Pancreas (tissue), 10 donors: ENCODE results near the gene RSPH1. TPM values are rescaled to one million over a fixed set of nuclear protein-coding genes. Genes with fewer than 3 reads are reported as not detected.

Experiments
- ATAC-seq, 4 donors: fragments of 200-7000 bp; cut with Tn5 transposase; one replicate each; pipeline versions ENCODE4 v1.8.0 to v1.9.1; 2020; ENCODE audit warnings: mild to moderate bottlenecking in 4 of 4, moderate library complexity in 4 of 4
- DNase-seq, 6 donors: peaks; one replicate each; pipeline ENCODE4 v3.0.0-alpha.2; 2020
- FAIRE-seq: peaks from 2 replicates; lab custom pipeline; 2012; peaks lifted over from hg19 to GRCh38; lab: Jason Lieb, UNC
- H3K27ac ChIP-seq, 4 donors: fragments of 200-600 bp; sonication (generic); 1 replicate in 3 of 4; 2 replicates in 1 of 4; pipeline versions ENCODE4 v1.5.0 to v1.8.0; 2020
- H3K27me3 ChIP-seq, 4 donors: fragments of 200-600 bp; one replicate each; pipeline ENCODE4 v1.8.0; 2021
- H3K36me3 ChIP-seq, 3 donors: fragments of 200-600 bp; sonication (generic) in 1 of 3; one replicate each; pipeline versions ENCODE4 v1.5.0 to v1.8.0; 2020 to 2021
- H3K4me1 ChIP-seq, 3 donors: fragments of 200-600 bp; one replicate each; pipeline ENCODE4 v1.8.0; 2021
- H3K4me3 ChIP-seq, 4 donors: fragments of 200-600 bp; sonication (generic) in 2 of 4; one replicate each; pipeline versions ENCODE4 v1.5.0 to v1.8.0; 2020 to 2021
- H3K9me3 ChIP-seq, 4 donors: fragments of 200-600 bp; one replicate each; pipeline ENCODE4 v1.8.0; 2021
- CTCF ChIP-seq, 4 donors: fragments of 200-600 bp; sonication (generic) in 3 of 4; IDR thresholded peaks; one replicate each; pipeline versions ENCODE4 v1.5.0 to v1.8.0; 2021; ENCODE audit warnings: antibody characterized with exemption in 4 of 4
- WGBS, 2 donors: extraction: QIAGEN DNeasy Blood & Tissue Kit; methylation state at CpG; one replicate each; pipeline ENCODE4 v1.1.7; 2013; 5-methylcytosine and 5-hydroxymethylcytosine counted together
- intact Hi-C, 3 donors: fragments of 100-400 bp; cut with DNase I; formaldehyde crosslinking; loops; one replicate each; pipeline versions ENCODE4 v1.11.1 to v1.14.2; 2022
- polyA plus RNA-seq, 2 donors: library from polyadenylated mRNA; stranded (reverse); fragments of 200-250 nt; gene quantifications; one replicate each; pipeline ENCODE4 v1.2.3, GENCODE V29; 2013
- total RNA-seq, 6 donors: library from RNA; stranded (reverse); fragmentation: NEBNext Ultra II Directional in 4 of 6; extraction: Animal tissue kit (Norgen Biotek cat#: 25700) in 4 of 6; gene quantifications; one replicate each; pipeline versions ENCODE4 v1.2.1 to v1.2.4, GENCODE V29; 2021 to 2023
- donor health status: healthy with polysubstance abuse.
- donor health status: DM: no; HTN: no; CAD: no; lungs with moderate emphysema.
- donor health status: DM: no; HTN: no; CAD: no.
- donor health status: control.
- donor health status: control.
- donor health status: Bipolar disorder and iron deficiency.
- donor health status: DM: yes; HTN: yes; CAD: no.
- donor health status: DM: no; HTN: no; CAD: no.
- donor health status: DM: no; HTN: no; CAD: no.
- donor health status: DM: yes; HTN: yes; CAD: no.

RSPH1 gene
- total and polyA plus RNA-seq, 8 donors, result 0.94 to 5.0 (median 2.1) TPM

GRCh38 chr21:42423197-42423675, 72.8 kb downstream of the RSPH1 start:
- DNase-seq (no peak), ATAC-seq (no peak), FAIRE-seq (no peak)
- intact Hi-C loops, result no loop called here
- Histone ChIP-seq H3K4me3 (no peak overlapping the region), H3K4me1 (no peaks in the 10 kb centered on the region), H3K9me3 (no peaks in the 10 kb centered on the region), H3K36me3 (no peaks in the 10 kb centered on the region), H3K27me3 (no peaks in the 10 kb centered on the region), H3K27ac (no peak overlapping the region)
- WGBS, 2 donors, result 71 to 80% methylated on average over 10 of the region's 10 CpGs
- no peak for TF ChIP-seq CTCF (IDR thresholded peaks at IDR 0.05)

Other genes starting within 250 kb of the RSPH1 start
- gene TFF3, start 180.8 kb downstream of the RSPH1 start, total RNA-seq, result 10 to 100 TPM in 4 of 6 donors, 1 to 10 TPM in 2; 5.9 to 19.9 (median 10.6) TPM
- 10 to 100 TPM; 16.5 to 51.9 TPM for gene TFF3, start 180.8 kb downstream of the RSPH1 start, polyA plus RNA-seq
- 10 to 100 TPM in 1 of 6 donors, 1 to 10 TPM in 4, under 1 TPM in 1; 0.28 to 11.3 (median 1.5) TPM for gene TFF2, start 145.2 kb downstream of the RSPH1 start, total RNA-seq
- gene TFF2, start 145.2 kb downstream of the RSPH1 start, polyA plus RNA-seq, result 10 to 100 TPM in 1 of 2 donors, 1 to 10 TPM in 1; 1.8 to 19.6 TPM
- 10 to 100 TPM in 1 of 6 donors, 1 to 10 TPM in 3, under 1 TPM in 1, not detected in 1; 0.93 to 40.6 (median 2.9) TPM for gene TFF1, start 129.7 kb downstream of the RSPH1 start, total RNA-seq
- 10 to 100 TPM in 1 of 2 donors, under 1 TPM in 1; 0.80 to 10.4 TPM for gene TFF1, start 129.7 kb downstream of the RSPH1 start, polyA plus RNA-seq
- gene TMPRSS3, start 100.2 kb downstream of the RSPH1 start, total RNA-seq, result 10 to 100 TPM in 2 of 6 donors, 1 to 10 TPM in 4; 3.1 to 11.6 (median 7.9) TPM
- gene TMPRSS3, start 100.2 kb downstream of the RSPH1 start, polyA plus RNA-seq, result 10 to 100 TPM in 1 of 2 donors, 1 to 10 TPM in 1; 6.7 to 10.9 TPM
- gene UBASH3A, start 92.3 kb downstream of the RSPH1 start, total RNA-seq, result under 1 TPM in 5 of 6 donors, not detected in 1; 0.26 to 0.40 (median 0.32) TPM
- gene UBASH3A, start 92.3 kb downstream of the RSPH1 start, polyA plus RNA-seq, result under 1 TPM; 0.15 to 0.33 TPM
- gene SLC37A1, start 17.6 kb upstream of the RSPH1 start, total RNA-seq, result 10 to 100 TPM in 2 of 6 donors, 1 to 10 TPM in 4; 4.7 to 14.3 (median 6.9) TPM
- gene SLC37A1, start 17.6 kb upstream of the RSPH1 start, polyA plus RNA-seq, result 10 to 100 TPM in 1 of 2 donors, 1 to 10 TPM in 1; 8.4 to 14.1 TPM
- gene PDE9A, start 157.4 kb upstream of the RSPH1 start, total RNA-seq, result 1 to 10 TPM; 1.2 to 6.2 (median 4.3) TPM
- gene PDE9A, start 157.4 kb upstream of the RSPH1 start, polyA plus RNA-seq, result 10 to 100 TPM in 1 of 2 donors, 1 to 10 TPM in 1; 8.1 to 14.4 TPM